ENCODE data around the gene CYP2D6.
"Not testable (repeated sequence)": the region's sequence is repeated elsewhere in the genome, so short reads cannot be mapped to it uniquely, and the experiment has no call there.

Gene CYP2D6

GRCh38 chr22:42139508-42139907, 8.9 kb upstream of the CYP2D6 start:
- H3K36me3 ChIP-seq (ENCODE audit: control insufficient read depth, insufficient read depth, low read length); H3K4me3 ChIP-seq (ENCODE audit: low read length); H3K27ac ChIP-seq (ENCODE audit: low read depth, low read length); H3K4me1 ChIP-seq (ENCODE audit: control insufficient read depth, insufficient read depth, low read length); H3K27me3 ChIP-seq (ENCODE audit: control insufficient read depth, insufficient read depth, low read length); H3K9ac ChIP-seq (ENCODE audit: low read length): not testable (repeated sequence)

- no peaks in the 10 kb centered on the region for H3K27me3 ChIP-seq (ENCODE audit: control insufficient read depth, insufficient read depth, low read length)
- H3K27ac ChIP-seq (ENCODE audit: low read depth, low read length): no peak overlapping the region
- H3K36me3 ChIP-seq (ENCODE audit: control insufficient read depth, insufficient read depth, low read length): no peaks in the 10 kb centered on the region
- H3K9ac ChIP-seq (ENCODE audit: low read length): no peak overlapping the region
- no peak overlapping the region for H3K4me3 ChIP-seq (ENCODE audit: low read length)
- no peaks in the 10 kb centered on the region for H3K4me1 ChIP-seq (ENCODE audit: control insufficient read depth, insufficient read depth, low read length)
Measured at GRCh38 chr22:42138972-42139371, 8.4 kb upstream of the CYP2D6 start.

GRCh38 chr22:42138122-42138770, 7.6 kb upstream of the CYP2D6 start:
- H3K4me3 ChIP-seq (ENCODE audit: low read length): no peak overlapping the region

GRCh38 chr22:42135688-42136087, 5.1 kb upstream of the CYP2D6 start:
- H3K4me1 ChIP-seq (ENCODE audit: control insufficient read depth, insufficient read depth, low read length); H3K27me3 ChIP-seq (ENCODE audit: control insufficient read depth, insufficient read depth, low read length): not testable (repeated sequence)

More at GRCh38 chr22:42138122-42138770, 7.6 kb upstream of the CYP2D6 start:
- no peaks in the 10 kb centered on the region for H3K4me1 ChIP-seq (ENCODE audit: control insufficient read depth, insufficient read depth, low read length)
- H3K27ac ChIP-seq (ENCODE audit: low read depth, low read length): no peak overlapping the region
- no peaks in the 10 kb centered on the region for H3K27me3 ChIP-seq (ENCODE audit: control insufficient read depth, insufficient read depth, low read length)
- no peak overlapping the region for H3K9ac ChIP-seq (ENCODE audit: low read length)
- no peaks in the 10 kb centered on the region for H3K36me3 ChIP-seq (ENCODE audit: control insufficient read depth, insufficient read depth, low read length)

GRCh38 chr22:42134100-42135020, 3.8 kb upstream of the CYP2D6 start:
- H3K36me3 ChIP-seq (ENCODE audit: control insufficient read depth, insufficient read depth, low read length): no peaks in the 10 kb centered on the region
- no peaks in the 10 kb centered on the region for H3K4me1 ChIP-seq (ENCODE audit: control insufficient read depth, insufficient read depth, low read length)
- H3K27ac ChIP-seq (ENCODE audit: low read depth, low read length): no peak overlapping the region
- H3K4me3 ChIP-seq (ENCODE audit: low read length): no peak overlapping the region
- H3K27me3 ChIP-seq (ENCODE audit: control insufficient read depth, insufficient read depth, low read length): no peaks in the 10 kb centered on the region
- no peak overlapping the region for H3K9ac ChIP-seq (ENCODE audit: low read length)

More at GRCh38 chr22:42135688-42136087, 5.1 kb upstream of the CYP2D6 start:
- not testable (repeated sequence) for H3K4me3 ChIP-seq (ENCODE audit: low read length); H3K9ac ChIP-seq (ENCODE audit: low read length); H3K36me3 ChIP-seq (ENCODE audit: control insufficient read depth, insufficient read depth, low read length); H3K27ac ChIP-seq (ENCODE audit: low read depth, low read length)

GRCh38 chr22:42132457-42132856, 1.8 kb upstream of the CYP2D6 start:
- no peak overlapping the region for H3K4me3 ChIP-seq (ENCODE audit: low read length)
- H3K27ac ChIP-seq (ENCODE audit: low read depth, low read length): no peak overlapping the region
- no peaks in the 10 kb centered on the region for H3K27me3 ChIP-seq (ENCODE audit: control insufficient read depth, insufficient read depth, low read length)

GRCh38 chr22:42131562-42131961, 952 bp upstream of the CYP2D6 start:
- no peak overlapping the region for H3K27ac ChIP-seq (ENCODE audit: low read depth, low read length)

More at GRCh38 chr22:42132457-42132856, 1.8 kb upstream of the CYP2D6 start:
- no peaks in the 10 kb centered on the region for H3K4me1 ChIP-seq (ENCODE audit: control insufficient read depth, insufficient read depth, low read length)
- no peaks in the 10 kb centered on the region for H3K36me3 ChIP-seq (ENCODE audit: control insufficient read depth, insufficient read depth, low read length)
- H3K9ac ChIP-seq (ENCODE audit: low read length): no peak overlapping the region

GRCh38 chr22:42130182-42130581, 428 bp downstream of the CYP2D6 start:
- not testable (repeated sequence) for H3K27me3 ChIP-seq (ENCODE audit: control insufficient read depth, insufficient read depth, low read length); H3K4me3 ChIP-seq (ENCODE audit: low read length); H3K4me1 ChIP-seq (ENCODE audit: control insufficient read depth, insufficient read depth, low read length); H3K27ac ChIP-seq (ENCODE audit: low read depth, low read length); H3K36me3 ChIP-seq (ENCODE audit: control insufficient read depth, insufficient read depth, low read length); H3K9ac ChIP-seq (ENCODE audit: low read length)

More at GRCh38 chr22:42131562-42131961, 952 bp upstream of the CYP2D6 start:
- H3K36me3 ChIP-seq (ENCODE audit: control insufficient read depth, insufficient read depth, low read length): no peaks in the 10 kb centered on the region
- no peak overlapping the region for H3K4me3 ChIP-seq (ENCODE audit: low read length)
- H3K27me3 ChIP-seq (ENCODE audit: control insufficient read depth, insufficient read depth, low read length): no peaks in the 10 kb centered on the region
- H3K4me1 ChIP-seq (ENCODE audit: control insufficient read depth, insufficient read depth, low read length): no peaks in the 10 kb centered on the region
- no peak overlapping the region for H3K9ac ChIP-seq (ENCODE audit: low read length)

GRCh38 chr22:42128776-42129694, 1.6 kb downstream of the CYP2D6 start:
- not testable (repeated sequence) for H3K4me3 ChIP-seq (ENCODE audit: low read length); H3K27me3 ChIP-seq (ENCODE audit: control insufficient read depth, insufficient read depth, low read length); H3K9ac ChIP-seq (ENCODE audit: low read length); H3K27ac ChIP-seq (ENCODE audit: low read depth, low read length); H3K36me3 ChIP-seq (ENCODE audit: control insufficient read depth, insufficient read depth, low read length); H3K4me1 ChIP-seq (ENCODE audit: control insufficient read depth, insufficient read depth, low read length)

GRCh38 chr22:42128007-42128406, 2.6 kb downstream of the CYP2D6 start:
- H3K4me1 ChIP-seq (ENCODE audit: control insufficient read depth, insufficient read depth, low read length); H3K4me3 ChIP-seq (ENCODE audit: low read length); H3K27me3 ChIP-seq (ENCODE audit: control insufficient read depth, insufficient read depth, low read length): not testable (repeated sequence)

GRCh38 chr22:42127606-42128005, 3.0 kb downstream of the CYP2D6 start:
- no peak overlapping the region for H3K9ac ChIP-seq (ENCODE audit: low read length)
- no peak overlapping the region for H3K4me3 ChIP-seq (ENCODE audit: low read length)
- H3K27ac ChIP-seq (ENCODE audit: low read depth, low read length): no peak overlapping the region
- H3K4me1 ChIP-seq (ENCODE audit: control insufficient read depth, insufficient read depth, low read length): no peaks in the 10 kb centered on the region
- H3K27me3 ChIP-seq (ENCODE audit: control insufficient read depth, insufficient read depth, low read length): no peaks in the 10 kb centered on the region
- no peaks in the 10 kb centered on the region for H3K36me3 ChIP-seq (ENCODE audit: control insufficient read depth, insufficient read depth, low read length)

More at GRCh38 chr22:42128007-42128406, 2.6 kb downstream of the CYP2D6 start:
- H3K27ac ChIP-seq (ENCODE audit: low read depth, low read length); H3K36me3 ChIP-seq (ENCODE audit: control insufficient read depth, insufficient read depth, low read length); H3K9ac ChIP-seq (ENCODE audit: low read length): not testable (repeated sequence)

GRCh38 chr22:42123529-42123928, 7.1 kb downstream of the CYP2D6 start:
- H3K27me3 ChIP-seq (ENCODE audit: control insufficient read depth, insufficient read depth, low read length); H3K4me1 ChIP-seq (ENCODE audit: control insufficient read depth, insufficient read depth, low read length); H3K36me3 ChIP-seq (ENCODE audit: control insufficient read depth, insufficient read depth, low read length); H3K27ac ChIP-seq (ENCODE audit: low read depth, low read length); H3K9ac ChIP-seq (ENCODE audit: low read length); H3K4me3 ChIP-seq (ENCODE audit: low read length): not testable (repeated sequence)

Data from rectal smooth muscle tissue (tissue), 1 donor.